DOHH2 (cell line): ENCODE results near the gene SPATA13.

ENCODE experiments used
- H3F3A ChIP-seq: fragments of 200-600 bp; sonication (generic), shearing (Covaris generic); 2 replicates; pipeline ENCODE4 v1.6.0; 2016; ENCODE audit warnings: antibody characterized with exemption, mild to moderate bottlenecking; ENCODE audit not compliant: control insufficient read depth, insufficient read depth
- H3K27ac ChIP-seq: fragments of 200-600 bp; sonication (generic); 2 replicates; pipeline ENCODE4 v1.5.1; 2014; ENCODE audit warnings: low read depth, mild to moderate bottlenecking, low read length, moderate library complexity
- H3K27me3 ChIP-seq: fragments of 200-600 bp; sonication (generic); 2 replicates; pipeline ENCODE4 v1.6.1; 2014; ENCODE audit warnings: mild to moderate bottlenecking, low read length, mixed read lengths; ENCODE audit not compliant: control insufficient read depth
- H3K36me3 ChIP-seq: fragments of 200-600 bp; sonication (generic); 2 replicates; pipeline ENCODE4 v1.6.1; 2014; ENCODE audit warnings: mild to moderate bottlenecking, low read length, moderate library complexity, mixed read lengths; ENCODE audit not compliant: control insufficient read depth
- H3K4me1 ChIP-seq: fragments of 200-600 bp; sonication (generic); 2 replicates; pipeline ENCODE4 v1.6.1; 2014; ENCODE audit warnings: mild to moderate bottlenecking, low read length, mixed read lengths; ENCODE audit not compliant: control insufficient read depth
- H3K4me2 ChIP-seq: fragments of 200-600 bp; sonication (generic); 2 replicates; pipeline ENCODE4 v1.6.0; 2014; ENCODE audit warnings: mild to moderate bottlenecking, low read length, moderate library complexity
- H3K4me3 ChIP-seq: fragments of 200-600 bp; sonication (generic); 2 replicates; pipeline ENCODE4 v1.5.1; 2014; ENCODE audit warnings: mild to moderate bottlenecking, low read length, mixed read lengths
- H3K79me2 ChIP-seq: fragments of 200-600 bp; sonication (generic); 2 replicates; pipeline ENCODE4 v1.6.1; 2014; ENCODE audit warnings: mild to moderate bottlenecking, low read length, mixed read lengths; ENCODE audit not compliant: control insufficient read depth
- H3K9me2 ChIP-seq: fragments of 200-600 bp; sonication (generic); replicated peaks from 2 replicates; pipeline ENCODE4 v1.6.1; 2014; ENCODE audit warnings: mild to moderate bottlenecking, low read length, mixed read lengths; ENCODE audit not compliant: control insufficient read depth
- H3K9me3 ChIP-seq: fragments of 200-600 bp; sonication (generic); 2 replicates; pipeline ENCODE4 v1.6.1; 2014; ENCODE audit warnings: antibody characterized with exemption, low read length, mixed read lengths; ENCODE audit not compliant: control insufficient read depth, insufficient read depth
- H4K20me1 ChIP-seq: fragments of 200-600 bp; sonication (generic); 2 replicates; pipeline ENCODE4 v1.6.0; 2014; ENCODE audit warnings: low read depth, mild to moderate bottlenecking, antibody characterized with exemption, low read length, moderate library complexity; ENCODE audit not compliant: control insufficient read depth, insufficient read depth
- EZH2phosphoT487 ChIP-seq: fragments of 200-600 bp; sonication (generic); IDR thresholded peaks from 2 replicates; pipeline ENCODE4 v1.6.1; 2017; ENCODE audit warnings: borderline replicate concordance, mild to moderate bottlenecking, antibody characterized with exemption, low read length, moderate library complexity, mixed read lengths
- TF ChIP-seq, protein P1 (sequence below): fragments of 200-600 bp; sonication (generic); IDR thresholded peaks from one replicate; pipeline ENCODE4 v1.5.1; 2014; ENCODE audit warnings: antibody characterized with exemption, mild to moderate bottlenecking, low read depth, low read length; ENCODE audit not compliant: poor library complexity, severe bottlenecking

The SPATA13 gene

DNA sequence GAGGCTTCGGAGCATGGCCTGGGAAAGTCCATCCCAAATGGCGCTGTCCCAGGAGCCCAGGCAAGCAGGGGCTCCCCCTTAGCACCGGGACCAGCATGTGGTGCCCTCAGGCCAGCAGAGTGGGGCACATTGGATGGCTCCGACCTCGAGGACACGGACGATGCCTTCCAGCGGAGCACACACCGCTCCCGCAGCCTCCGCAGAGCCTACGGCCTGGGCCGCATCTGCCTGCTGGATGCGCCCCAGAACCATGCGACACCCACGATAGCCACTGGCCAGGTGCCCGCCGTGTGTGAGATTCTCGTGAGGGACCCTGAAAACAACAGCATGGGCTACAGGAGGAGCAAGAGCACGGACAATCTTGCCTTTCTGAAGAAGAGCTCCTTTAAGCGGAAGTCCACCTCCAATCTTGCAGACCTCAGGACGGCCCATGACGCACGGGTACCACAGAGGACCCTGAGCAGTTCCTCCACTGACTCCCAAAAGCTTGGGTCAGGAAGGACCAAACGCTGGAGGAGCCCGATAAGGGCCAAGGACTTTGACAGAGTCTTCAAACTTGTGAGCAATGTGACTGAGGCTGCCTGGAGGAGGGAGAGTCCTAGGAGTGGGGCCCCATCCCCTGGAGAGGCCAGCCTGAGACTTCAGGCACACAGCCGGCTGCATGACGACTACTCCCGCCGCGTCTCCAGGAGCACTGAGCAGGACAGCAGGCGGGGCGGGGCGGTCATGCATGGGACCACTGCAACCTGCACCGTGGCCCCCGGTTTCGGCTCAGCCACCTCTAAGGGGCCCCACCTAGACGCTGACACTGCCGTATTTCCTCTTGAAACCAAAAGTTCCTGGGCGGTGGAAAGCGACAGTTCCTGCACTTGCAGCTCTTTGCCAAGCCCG, 63.1 kb downstream of the SPATA13 start:
- Histone ChIP-seq H3F3A (0 out of 2 replicates have a peak, but pooled peaks cover 4% of the 10 kb centered on the region), H3K4me2 (no peak overlapping the region), H3K9me3 (no peaks in the 10 kb centered on the region), H3K9me2 (no peaks in the 10 kb centered on the region), H3K36me3 (no peaks in the 10 kb centered on the region), H3K4me1 (peaks cover 16% of the 10 kb centered on the region), H3K79me2 (peaks cover 15% of the 10 kb centered on the region), H3K27ac (no peak overlapping the region), H3K4me3 (no peak overlapping the region), H3K27me3 (no peaks in the 10 kb centered on the region), H4K20me1 (0 out of 2 replicates have a peak, but pooled peaks cover 7% of the 10 kb centered on the region)
- TF ChIP-seq, protein P1, sequence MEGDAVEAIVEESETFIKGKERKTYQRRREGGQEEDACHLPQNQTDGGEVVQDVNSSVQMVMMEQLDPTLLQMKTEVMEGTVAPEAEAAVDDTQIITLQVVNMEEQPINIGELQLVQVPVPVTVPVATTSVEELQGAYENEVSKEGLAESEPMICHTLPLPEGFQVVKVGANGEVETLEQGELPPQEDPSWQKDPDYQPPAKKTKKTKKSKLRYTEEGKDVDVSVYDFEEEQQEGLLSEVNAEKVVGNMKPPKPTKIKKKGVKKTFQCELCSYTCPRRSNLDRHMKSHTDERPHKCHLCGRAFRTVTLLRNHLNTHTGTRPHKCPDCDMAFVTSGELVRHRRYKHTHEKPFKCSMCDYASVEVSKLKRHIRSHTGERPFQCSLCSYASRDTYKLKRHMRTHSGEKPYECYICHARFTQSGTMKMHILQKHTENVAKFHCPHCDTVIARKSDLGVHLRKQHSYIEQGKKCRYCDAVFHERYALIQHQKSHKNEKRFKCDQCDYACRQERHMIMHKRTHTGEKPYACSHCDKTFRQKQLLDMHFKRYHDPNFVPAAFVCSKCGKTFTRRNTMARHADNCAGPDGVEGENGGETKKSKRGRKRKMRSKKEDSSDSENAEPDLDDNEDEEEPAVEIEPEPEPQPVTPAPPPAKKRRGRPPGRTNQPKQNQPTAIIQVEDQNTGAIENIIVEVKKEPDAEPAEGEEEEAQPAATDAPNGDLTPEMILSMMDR, result no peak
- no peak for TF ChIP-seq EZH2phosphoT487

DNA sequence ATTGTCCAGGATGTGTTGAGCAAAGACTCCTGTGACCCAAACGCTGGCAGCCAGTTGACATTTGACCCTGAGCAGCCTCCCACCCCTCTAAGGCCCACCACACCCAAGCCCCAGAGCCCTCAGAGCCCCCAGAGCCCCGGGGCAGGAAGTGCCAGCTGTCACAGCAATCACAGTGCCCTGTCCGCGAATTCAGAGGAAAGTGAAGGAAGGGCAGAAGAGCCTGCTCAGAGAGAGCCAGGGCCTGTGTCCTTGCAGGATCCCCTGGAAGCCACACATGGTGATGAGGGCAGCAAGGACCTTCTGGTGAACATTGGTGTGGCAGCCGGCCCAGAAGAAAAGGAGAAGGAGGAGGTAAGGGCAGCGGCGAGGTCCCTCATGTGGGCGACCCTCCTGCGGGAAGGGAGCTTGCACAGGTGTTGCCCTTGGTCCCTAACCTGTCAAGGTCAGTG, 63.7 kb downstream of the SPATA13 start:
- Histone ChIP-seq H3K4me1 (peaks cover 16% of the 10 kb centered on the region), H3K4me2 (no peak overlapping the region), H3K9me2 (no peaks in the 10 kb centered on the region), H3K79me2 (peaks cover 15% of the 10 kb centered on the region), H3K27ac (no peak overlapping the region), H4K20me1 (0 out of 2 replicates have a peak, but pooled peaks cover 7% of the 10 kb centered on the region), H3K4me3 (no peak overlapping the region), H3K36me3 (no peaks in the 10 kb centered on the region), H3F3A (0 out of 2 replicates have a peak, but pooled peaks cover 4% of the 10 kb centered on the region), H3K9me3 (no peaks in the 10 kb centered on the region), H3K27me3 (no peaks in the 10 kb centered on the region)
- no peak for TF ChIP-seq EZH2phosphoT487
- TF ChIP-seq, protein P1, result no peak

DNA sequence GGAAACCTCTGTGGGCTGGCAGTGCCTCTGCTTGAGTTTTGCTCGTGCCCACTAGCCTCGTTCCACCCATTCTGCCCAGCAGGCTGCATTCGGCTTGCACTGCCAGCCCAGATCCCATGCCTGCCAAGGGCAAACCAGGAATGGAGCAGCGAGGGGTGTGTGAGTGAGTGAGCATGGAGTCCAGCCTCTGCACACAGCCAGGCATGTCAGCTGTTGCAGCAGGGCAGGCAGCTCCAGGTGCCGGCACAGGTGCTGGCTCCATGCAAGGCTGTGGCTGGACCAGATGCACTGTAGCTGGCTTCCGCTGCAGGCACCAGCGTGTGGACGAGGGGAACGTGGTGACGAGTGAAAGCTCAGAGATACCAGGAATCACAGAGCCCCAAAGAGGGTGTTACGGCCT, 64.5 kb downstream of the SPATA13 start:
- no peak overlapping the region for H3K27ac ChIP-seq
- 0 out of 2 replicates have a peak, but pooled peaks cover 4% of the 10 kb centered on the region for H3F3A ChIP-seq
- H3K27me3 ChIP-seq, result no peaks in the 10 kb centered on the region
- H3K79me2 ChIP-seq, result peaks cover 15% of the 10 kb centered on the region
- peaks cover 16% of the 10 kb centered on the region for H3K4me1 ChIP-seq
- no peak overlapping the region for H3K4me2 ChIP-seq
- H3K9me2 ChIP-seq, result no peaks in the 10 kb centered on the region
- no peak for TF ChIP-seq EZH2phosphoT487
- TF ChIP-seq, protein P1, result no peak
- no peaks in the 10 kb centered on the region for H3K36me3 ChIP-seq
- H3K9me3 ChIP-seq, result no peaks in the 10 kb centered on the region
- no peak overlapping the region for H3K4me3 ChIP-seq
- 0 out of 2 replicates have a peak, but pooled peaks cover 7% of the 10 kb centered on the region for H4K20me1 ChIP-seq
